KMS-11 (cell line): Measurements from ENCODE around the gene CDH13.

Source experiments
- H2AFZ ChIP-seq: fragments of 200-600 bp; sonication (generic); 2 replicates; pipeline ENCODE4 v1.6.1; 2016; ENCODE audit warnings: antibody characterized with exemption, mixed run types, low read depth
- H3K27ac ChIP-seq: fragments of 200-600 bp; sonication (generic); 2 replicates; pipeline ENCODE4 v1.6.1; 2016; ENCODE audit warnings: mild to moderate bottlenecking, mixed run types
- H3K27me3 ChIP-seq: fragments of 200-600 bp; sonication (generic); 2 replicates; pipeline ENCODE4 v1.6.1; 2017; ENCODE audit warnings: mild to moderate bottlenecking, low read depth, mixed run types, moderate library complexity; ENCODE audit not compliant: insufficient read depth
- H3K36me3 ChIP-seq: fragments of 200-600 bp; sonication (generic); 2 replicates; pipeline ENCODE4 v1.6.1; 2017; ENCODE audit warnings: mild to moderate bottlenecking, mixed run types; ENCODE audit not compliant: insufficient read depth
- H3K4me1 ChIP-seq: fragments of 200-600 bp; sonication (generic); 2 replicates; pipeline ENCODE4 v1.6.1; 2016; ENCODE audit warnings: mild to moderate bottlenecking, low read depth, mixed run types; ENCODE audit not compliant: poor library complexity, severe bottlenecking
- H3K4me2 ChIP-seq: fragments of 200-600 bp; sonication (generic); 2 replicates; pipeline ENCODE4 v1.7.0; 2016; ENCODE audit warnings: mild to moderate bottlenecking, mixed run types
- H3K4me3 ChIP-seq: fragments of 200-600 bp; sonication (generic); IDR thresholded peaks from 2 replicates; pipeline ENCODE4 v1.6.1; 2017; ENCODE audit warnings: low read depth, low read length, mixed read lengths; ENCODE audit not compliant: insufficient read depth
- H3K79me2 ChIP-seq: fragments of 200-600 bp; sonication (generic); 2 replicates; pipeline ENCODE4 v1.6.1; 2016; ENCODE audit warnings: low read depth, mixed run types; ENCODE audit not compliant: insufficient read depth
- H3K9ac ChIP-seq: fragments of 200-600 bp; sonication (generic); 2 replicates; pipeline ENCODE4 v1.6.1; 2016; ENCODE audit warnings: mild to moderate bottlenecking, mixed run types
- H4K20me1 ChIP-seq: fragments of 200-600 bp; sonication (generic); 2 replicates; pipeline ENCODE4 v1.6.1; 2016; ENCODE audit warnings: mild to moderate bottlenecking, mixed run types; ENCODE audit not compliant: insufficient read depth
- CTCF ChIP-seq: fragments of 200-600 bp; sonication (generic); conservative IDR thresholded peaks from 2 replicates; pipeline ENCODE4 v1.6.1; 2017; ENCODE audit warnings: low read depth, mild to moderate bottlenecking, antibody characterized with exemption, low read length, moderate library complexity, mixed read lengths

CDH13 gene

GRCh38 chr16:82972331-82972919 is 345.7 kb downstream of the CDH13 start:
- H2AFZ ChIP-seq, result no peak overlapping the region
- H3K27me3 ChIP-seq, result no peaks in the 10 kb centered on the region
- no peaks in the 10 kb centered on the region for H4K20me1 ChIP-seq
- H3K4me1 ChIP-seq, result no peaks in the 10 kb centered on the region
- H3K79me2 ChIP-seq, result no peaks in the 10 kb centered on the region
- no peak overlapping the region for H3K27ac ChIP-seq
- H3K36me3 ChIP-seq, result no peaks in the 10 kb centered on the region
- no peak for TF ChIP-seq CTCF
- H3K4me2 ChIP-seq, result no peak overlapping the region
- H3K4me3 ChIP-seq, result no peak overlapping the region
- no peak overlapping the region for H3K9ac ChIP-seq

DNA sequence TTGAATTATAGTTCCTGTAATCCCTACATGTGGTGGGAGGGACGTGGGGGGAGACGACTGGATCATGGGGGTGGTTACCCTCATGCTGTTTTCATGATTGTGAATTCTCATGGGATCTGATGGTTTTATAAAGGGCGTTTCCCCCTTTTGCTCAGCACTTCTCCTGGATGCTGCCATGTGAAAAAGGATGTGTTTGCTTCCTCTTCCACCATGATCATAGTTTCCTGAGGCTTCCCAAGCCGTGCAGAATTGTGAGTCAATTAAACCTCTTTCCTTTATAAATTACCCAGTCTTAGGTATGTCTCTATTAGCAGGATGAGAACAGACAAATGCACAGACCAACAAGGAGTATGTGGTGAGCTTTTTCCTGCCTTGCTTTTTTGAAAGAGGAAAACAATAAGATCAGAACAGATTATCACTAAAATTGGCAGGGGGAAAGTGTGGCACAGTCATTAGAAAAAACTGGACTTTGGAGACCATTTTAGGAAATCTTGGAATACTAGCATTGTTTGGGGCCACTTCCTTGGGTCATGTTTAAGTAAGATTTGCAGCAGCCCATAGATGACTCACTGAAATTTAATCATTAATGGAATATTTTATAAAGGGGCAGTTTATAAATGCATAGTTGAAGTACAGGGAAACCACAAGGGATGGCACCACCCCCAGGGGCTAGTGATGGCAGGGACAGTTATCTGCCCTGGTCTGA is 352.8 kb downstream of the CDH13 start:
- H3K9ac ChIP-seq, result no peak overlapping the region
- no peaks in the 10 kb centered on the region for H3K36me3 ChIP-seq
- no peaks in the 10 kb centered on the region for H3K79me2 ChIP-seq
- TF ChIP-seq CTCF, result no peak
- H4K20me1 ChIP-seq, result no peaks in the 10 kb centered on the region
- H3K27ac ChIP-seq, result no peak overlapping the region
- no peak overlapping the region for H2AFZ ChIP-seq
- no peaks in the 10 kb centered on the region for H3K4me1 ChIP-seq
- no peaks in the 10 kb centered on the region for H3K27me3 ChIP-seq
- H3K4me2 ChIP-seq, result no peak overlapping the region
- no peak overlapping the region for H3K4me3 ChIP-seq

GRCh38 chr16:82980810-82981209 is 354.0 kb downstream of the CDH13 start:
- no peaks in the 10 kb centered on the region for H4K20me1 ChIP-seq
- H3K4me2 ChIP-seq, result no peak overlapping the region
- H2AFZ ChIP-seq, result no peak overlapping the region
- no peaks in the 10 kb centered on the region for H3K36me3 ChIP-seq
- no peak overlapping the region for H3K4me3 ChIP-seq
- H3K27ac ChIP-seq, result no peak overlapping the region
- no peak for TF ChIP-seq CTCF
- no peak overlapping the region for H3K9ac ChIP-seq
- no peaks in the 10 kb centered on the region for H3K4me1 ChIP-seq
- H3K27me3 ChIP-seq, result no peaks in the 10 kb centered on the region
- no peaks in the 10 kb centered on the region for H3K79me2 ChIP-seq

GRCh38 chr16:82987767-82988166 is 361.0 kb downstream of the CDH13 start:
- Histone ChIP-seq H2AFZ (no peak overlapping the region), H3K4me1 (no peaks in the 10 kb centered on the region), H3K27ac (no peak overlapping the region), H3K4me2 (no peak overlapping the region), H3K79me2 (no peaks in the 10 kb centered on the region), H3K27me3 (no peaks in the 10 kb centered on the region), H3K36me3 (no peaks in the 10 kb centered on the region), H4K20me1 (no peaks in the 10 kb centered on the region), H3K9ac (no peak overlapping the region), H3K4me3 (no peak overlapping the region)
- TF ChIP-seq CTCF, result no peak
